Small intestine (tissue), 7 donors: ENCODE results near the gene VAX1. TPM values are rescaled to one million over a fixed set of nuclear protein-coding genes. Genes with fewer than 3 reads are reported as not detected.

Experiments used
- DNase-seq, 2 donors: peaks; one replicate each; pipeline versions ENCODE4 v3.0.0 to v3.0.0-alpha.2; 2013
- FAIRE-seq: peaks from 2 replicates; lab custom pipeline; 2012; peaks lifted over from hg19 to GRCh38; lab: Jason Lieb, UNC
- H3K27ac ChIP-seq, 3 donors: one replicate each; pipeline ENCODE4 v1.5.1; 2013; ENCODE audit warnings: low read length in 2 of 3, mild to moderate bottlenecking in 2 of 3, control low read depth in 1 of 3, inconsistent platforms in 1 of 3, low read depth in 1 of 3, moderate library complexity in 1 of 3
- H3K27me3 ChIP-seq, 3 donors: one replicate each; pipeline ENCODE4 v1.6.1; 2013; ENCODE audit warnings: low read length in 3 of 3, inconsistent platforms in 1 of 3; ENCODE audit not compliant: control insufficient read depth in 3 of 3, insufficient read depth in 3 of 3
- H3K36me3 ChIP-seq, 3 donors: one replicate each; pipeline ENCODE4 v1.6.1; 2013; ENCODE audit warnings: low read length in 3 of 3, inconsistent platforms in 1 of 3, low read depth in 1 of 3, mild to moderate bottlenecking in 1 of 3, moderate library complexity in 1 of 3; ENCODE audit not compliant: control insufficient read depth in 3 of 3, insufficient read depth in 2 of 3
- H3K4me1 ChIP-seq, 3 donors: one replicate each; pipeline ENCODE4 v1.6.1; 2013; ENCODE audit warnings: low read length in 2 of 3, inconsistent platforms in 1 of 3, low read depth in 1 of 3, mild to moderate bottlenecking in 1 of 3, moderate library complexity in 1 of 3; ENCODE audit not compliant: control insufficient read depth in 3 of 3, insufficient read depth in 2 of 3
- H3K4me3 ChIP-seq, 3 donors: one replicate each; pipeline ENCODE4 v1.5.1; 2013; ENCODE audit warnings: low read length in 3 of 3, control low read depth in 1 of 3, inconsistent platforms in 1 of 3, low read depth in 1 of 3, mild to moderate bottlenecking in 1 of 3, moderate library complexity in 1 of 3
- H3K9me3 ChIP-seq, 2 donors: one replicate each; pipeline ENCODE4 v1.6.1; 2013; ENCODE audit warnings: low read depth in 1 of 2, low read length in 1 of 2; ENCODE audit not compliant: control insufficient read depth in 2 of 2, insufficient read depth in 1 of 2
- WGBS, 3 donors: extraction: QIAGEN DNeasy Blood & Tissue Kit; methylation state at CpG; one replicate each; pipeline ENCODE4 v1.1.7; 2013; 5-methylcytosine and 5-hydroxymethylcytosine counted together
- polyA plus RNA-seq, 4 donors: library from polyadenylated mRNA; stranded (reverse) in 3 of 4; unstranded in 1 of 4; fragments of 200-250 nt in 3 of 4; fragments of 120-200 nt in 1 of 4; gene quantifications; one replicate each; pipeline versions ENCODE4 v1.2.1 to v1.2.3, GENCODE V29; 2013
- donor health status: healthy with polysubstance abuse.
- donor health status: control.
- donor health status: control.
- donor health status: Bipolar disorder and iron deficiency.
- donor health status: healthy.

The VAX1 gene
- polyA plus RNA-seq, 4 donors: not detected

DNA sequence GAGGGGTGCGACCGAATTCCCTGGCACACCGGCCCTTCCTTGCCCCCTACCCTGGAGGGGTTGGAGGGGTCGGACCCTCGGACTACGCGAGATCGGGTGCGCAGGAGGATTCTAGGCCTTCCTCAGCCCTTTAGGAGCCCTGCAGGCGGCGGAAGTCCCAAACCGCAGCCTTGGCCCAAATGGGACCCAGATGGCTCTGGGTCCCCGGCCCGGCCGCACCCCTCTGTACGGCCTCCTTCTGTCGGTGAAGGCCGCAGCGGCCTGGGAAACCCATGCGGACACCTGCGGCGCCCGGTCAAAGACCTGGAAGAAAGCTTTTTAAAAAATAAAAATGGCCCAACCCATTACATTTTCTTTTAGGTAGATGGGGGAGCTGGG, 2.4 kb upstream of the VAX1 start:
- Histone ChIP-seq H3K27me3 (peaks cover 25 to 89% (median 59%) of the 10 kb centered on the region in 3 donors), H3K9me3 (peaks cover 0 to 17% of the 10 kb centered on the region in 2 donors), H3K4me1 (peaks cover 0 to 10% (median 0%) of the 10 kb centered on the region in 3 donors), H3K27ac (no peak overlapping the region), H3K4me3 (no peak overlapping the region), H3K36me3 (no peaks in the 10 kb centered on the region)
- WGBS, 3 donors: 8 to 22% (median 13%) methylated on average over 23 of the region's 23 CpGs
- DNase-seq: no peak
- FAIRE-seq: no peak

DNA sequence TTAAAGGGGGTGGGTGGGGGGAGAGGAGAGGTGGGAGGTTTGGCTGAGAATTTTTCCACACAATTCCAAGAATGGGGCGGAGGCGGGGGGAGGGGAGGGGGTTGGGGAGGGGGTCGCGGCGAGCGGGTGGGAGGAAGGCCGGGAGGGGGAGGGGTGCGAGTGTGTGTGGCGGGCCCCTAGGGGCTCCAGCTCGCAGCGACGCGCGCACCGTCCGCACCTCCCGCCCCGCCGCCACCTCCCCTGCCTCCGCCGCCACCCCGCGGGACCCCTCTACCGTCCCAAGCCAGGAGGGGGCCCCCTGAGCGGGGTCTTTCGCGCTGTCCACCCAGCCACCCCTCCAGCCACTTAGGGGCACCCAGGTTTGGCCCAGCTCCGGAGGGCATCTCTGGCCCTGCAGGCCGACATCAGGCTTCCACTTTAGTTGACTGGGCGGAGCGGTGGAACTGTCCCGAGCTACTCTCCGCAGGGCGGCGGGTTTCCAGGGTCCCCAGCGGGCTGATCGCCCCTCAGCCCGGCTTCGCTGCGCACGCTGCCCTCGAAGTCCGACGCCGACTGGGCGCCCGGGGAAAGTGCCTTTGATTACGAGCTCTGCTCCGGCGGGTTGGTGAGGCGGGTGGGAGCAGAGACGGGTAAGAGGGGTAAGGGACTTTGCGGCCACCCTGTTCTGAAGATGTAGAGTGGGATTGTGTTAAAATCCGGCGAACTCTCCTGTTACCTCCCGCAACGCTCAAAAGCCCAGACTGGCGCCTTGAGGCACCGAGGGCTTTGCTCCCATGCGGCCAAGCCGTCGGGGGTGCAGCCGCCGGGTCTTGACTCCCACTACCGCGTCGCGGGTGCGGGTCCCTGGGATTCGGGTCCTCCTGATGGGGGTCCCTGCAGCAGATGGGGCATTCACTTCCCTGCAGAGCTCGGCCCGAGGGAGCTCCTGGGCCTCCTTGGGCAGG, 1.8 kb upstream of the VAX1 start:
- DNase-seq: no peak
- peaks cover 0 to 10% of the 10 kb centered on the region in 2 donors for H3K9me3 ChIP-seq
- no peak for FAIRE-seq
- H3K27me3 ChIP-seq: peaks cover 28 to 90% (median 60%) of the 10 kb centered on the region in 3 donors
- H3K27ac ChIP-seq: no peak overlapping the region
- WGBS, 3 donors: 7 to 12% (median 9%) methylated on average over 46 to 71 of the region's 72 CpGs
- H3K4me1 ChIP-seq: peaks cover 0 to 10% (median 0%) of the 10 kb centered on the region in 3 donors
- no peak overlapping the region for H3K4me3 ChIP-seq
- H3K36me3 ChIP-seq: no peaks in the 10 kb centered on the region

DNA sequence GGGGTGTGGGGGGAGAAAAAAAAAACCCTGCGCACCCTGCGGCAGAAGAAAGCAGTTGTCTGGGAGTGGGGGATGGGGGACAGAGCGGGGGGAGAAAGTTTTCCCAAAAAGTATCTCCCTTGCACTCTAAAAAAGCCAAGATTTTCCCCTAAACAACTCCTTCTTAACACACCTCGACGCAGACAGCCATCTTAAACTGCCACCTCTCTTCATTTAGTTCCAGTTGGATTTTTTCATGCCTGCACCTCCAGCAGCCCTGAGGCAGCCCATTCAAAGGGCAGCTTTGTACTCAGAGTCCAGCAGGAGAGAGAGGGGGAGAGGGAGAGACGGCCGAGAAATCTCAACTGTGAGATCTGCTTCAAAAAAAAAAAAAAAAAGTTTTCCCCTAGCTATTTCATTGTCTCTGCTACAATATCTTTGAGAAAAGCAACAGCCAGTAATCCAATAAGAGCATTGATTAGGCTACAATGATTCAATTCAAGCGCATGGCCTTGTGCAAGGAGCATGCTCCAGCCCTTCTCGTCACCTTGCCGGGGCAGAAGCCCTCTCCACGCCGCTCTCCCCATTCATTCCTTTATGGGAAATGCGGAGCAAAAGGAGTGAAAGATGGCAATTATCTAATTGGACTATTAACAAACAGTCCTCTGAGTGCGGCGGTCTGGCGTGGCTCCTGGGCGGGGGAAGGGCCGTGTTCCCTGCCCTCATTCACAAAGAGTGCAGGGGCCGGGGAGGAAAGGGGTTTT, 939 bp upstream of the VAX1 start:
- Histone ChIP-seq H3K27ac (no peak overlapping the region), H3K9me3 (peaks cover 0 to 4% of the 10 kb centered on the region in 2 donors), H3K36me3 (no peaks in the 10 kb centered on the region), H3K27me3 (peaks cover 34 to 91% (median 62%) of the 10 kb centered on the region in 3 donors), H3K4me3 (no peak overlapping the region), H3K4me1 (peaks cover 0 to 10% (median 0%) of the 10 kb centered on the region in 3 donors)
- FAIRE-seq (no peak), DNase-seq (no peak)
- 5 to 8% (median 6%) methylated on average over 19 of the region's 19 CpGs for WGBS, 3 donors

DNA sequence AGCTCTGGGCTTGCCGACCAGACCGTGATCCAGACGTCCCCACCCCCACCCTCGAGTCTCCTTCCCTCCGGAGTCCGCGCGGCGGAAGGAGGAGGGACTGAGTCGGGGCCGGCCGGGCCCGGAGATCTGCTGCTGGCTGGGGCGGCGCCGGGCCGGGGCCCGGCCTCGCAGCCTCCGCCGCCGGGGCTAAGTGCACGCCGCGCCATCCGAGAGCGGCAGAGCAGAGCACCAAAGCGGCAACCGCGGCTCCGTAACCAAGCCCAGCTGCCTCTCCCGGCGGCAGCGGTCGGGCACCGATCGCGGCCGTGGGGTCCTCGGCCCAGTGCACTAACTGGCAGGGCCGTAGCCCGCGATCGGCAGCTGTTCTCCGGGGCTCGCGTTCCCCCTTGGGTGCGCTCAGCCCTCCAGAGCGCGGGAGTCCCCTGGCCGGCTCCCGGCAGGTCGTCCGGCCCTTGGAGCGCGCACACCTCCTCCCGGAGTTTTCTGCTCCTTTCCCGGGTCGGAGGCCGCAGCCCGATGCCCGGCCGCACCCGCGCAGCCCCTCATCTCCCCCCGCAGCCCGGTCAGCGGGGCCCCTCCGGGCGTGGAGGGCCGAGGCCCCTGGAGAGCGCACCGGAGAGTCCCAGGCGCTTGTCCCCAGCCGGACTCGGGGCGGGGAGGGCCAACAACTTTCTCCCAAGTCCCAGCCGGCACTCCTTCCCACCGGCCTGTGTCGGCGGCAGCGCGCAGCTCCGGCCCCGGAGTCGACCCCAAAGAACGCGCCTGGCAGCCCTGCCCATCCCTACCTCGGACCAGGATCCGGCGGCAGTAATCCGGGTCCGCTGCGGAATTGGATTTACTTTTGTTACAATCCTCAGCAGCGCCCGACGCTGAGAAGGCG, 799 bp downstream of the VAX1 start:
- Histone ChIP-seq H3K4me3 (peak overlapping the region in 2 of 3 donors; percentile 8 to 13), H3K27me3 (peaks cover 34 to 94% (median 72%) of the 10 kb centered on the region in 3 donors), H3K9me3 (peaks cover 0 to 4% of the 10 kb centered on the region in 2 donors), H3K36me3 (no peaks in the 10 kb centered on the region), H3K4me1 (peaks cover 0 to 24% (median 2%) of the 10 kb centered on the region in 3 donors), H3K27ac (no peak overlapping the region)
- no peak for FAIRE-seq
- peak; percentile 5 to 65 for DNase-seq
- WGBS, 3 donors: 2 to 4% (median 2%) methylated on average over 72 to 98 of the region's 98 CpGs

DNA sequence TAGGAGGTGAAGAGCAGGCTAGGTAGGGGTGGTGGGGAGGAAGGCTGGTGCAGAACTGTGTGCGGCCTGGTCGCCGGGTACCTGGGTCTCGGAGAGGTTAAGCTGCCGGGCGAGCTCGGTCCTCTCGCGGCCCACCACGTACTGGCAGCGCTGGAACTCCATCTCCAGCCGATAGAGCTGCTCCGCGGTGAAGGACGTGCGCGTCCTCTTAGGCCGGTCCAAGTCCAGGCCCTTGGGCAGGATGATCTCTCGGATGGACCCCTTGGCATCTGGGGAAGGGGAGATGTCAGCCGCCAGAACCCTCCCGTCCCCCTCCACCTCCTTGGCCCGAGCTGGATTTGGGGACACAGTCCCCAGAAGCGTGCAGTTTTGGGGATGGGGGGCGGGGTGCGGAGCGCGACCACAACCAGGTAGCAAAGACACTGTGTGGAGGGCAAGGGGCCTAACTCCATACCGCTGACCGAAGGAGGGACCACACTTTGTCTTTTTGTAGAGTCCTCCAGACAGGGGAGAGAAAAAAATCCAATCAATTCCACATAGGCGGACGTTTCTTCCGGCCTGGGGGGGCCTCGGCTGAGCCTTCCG, 1.6 kb downstream of the VAX1 start:
- Histone ChIP-seq H3K4me3 (peak overlapping the region in 1 of 3 donors; percentile 13), H3K27me3 (peaks cover 32 to 96% (median 74%) of the 10 kb centered on the region in 3 donors), H3K9me3 (peaks cover 0 to 2% of the 10 kb centered on the region in 2 donors), H3K4me1 (peaks cover 0 to 30% (median 2%) of the 10 kb centered on the region in 3 donors), H3K36me3 (no peaks in the 10 kb centered on the region), H3K27ac (no peak overlapping the region)
- FAIRE-seq (no peak), DNase-seq (no peak)
- 32 to 53% (median 51%) methylated on average over 29 to 34 of the region's 34 CpGs for WGBS, 3 donors

DNA sequence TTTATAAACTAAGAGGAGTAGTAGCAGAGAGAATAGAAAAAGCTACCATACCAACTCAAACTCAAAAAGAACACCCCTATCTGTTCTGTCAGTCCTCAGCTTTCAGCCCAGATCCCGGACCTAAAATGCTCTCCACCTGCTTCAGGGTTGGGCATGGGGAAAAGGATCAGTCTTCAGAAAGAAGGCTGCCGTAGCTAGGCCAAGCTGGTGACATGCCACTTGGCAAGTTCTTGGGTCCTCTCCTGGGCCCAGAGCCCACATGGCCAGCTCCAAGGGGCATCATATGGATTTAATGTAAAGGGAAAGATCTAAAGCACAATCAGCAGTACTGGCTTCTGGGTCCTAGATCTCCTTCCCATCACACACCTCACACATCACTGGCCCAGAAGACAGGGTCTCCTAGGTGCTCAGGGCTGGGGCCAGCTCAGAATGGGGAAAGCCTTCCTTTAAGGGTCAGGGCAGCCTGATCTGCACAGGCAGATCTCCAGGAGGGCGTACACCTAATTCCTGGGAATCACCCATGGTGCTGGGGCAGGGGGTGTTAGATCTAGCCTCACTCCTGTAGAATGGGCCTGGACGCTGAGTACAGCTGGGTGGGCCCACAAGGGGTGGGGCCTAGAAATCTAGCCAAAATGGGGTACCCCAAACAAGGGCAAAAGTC, 2.5 kb downstream of the VAX1 start:
- peaks cover 0 to 37% (median 5%) of the 10 kb centered on the region in 3 donors for H3K4me1 ChIP-seq
- H3K27me3 ChIP-seq: peaks cover 30 to 96% (median 75%) of the 10 kb centered on the region in 3 donors
- H3K36me3 ChIP-seq: no peaks in the 10 kb centered on the region
- H3K9me3 ChIP-seq: peaks cover 0 to 2% of the 10 kb centered on the region in 2 donors
- no peak overlapping the region for H3K4me3 ChIP-seq
- FAIRE-seq: no peak
- no peak for DNase-seq
- no peak overlapping the region for H3K27ac ChIP-seq
- 83 to 91% (median 84%) methylated on average over 4 of the region's 4 CpGs for WGBS, 3 donors

DNA sequence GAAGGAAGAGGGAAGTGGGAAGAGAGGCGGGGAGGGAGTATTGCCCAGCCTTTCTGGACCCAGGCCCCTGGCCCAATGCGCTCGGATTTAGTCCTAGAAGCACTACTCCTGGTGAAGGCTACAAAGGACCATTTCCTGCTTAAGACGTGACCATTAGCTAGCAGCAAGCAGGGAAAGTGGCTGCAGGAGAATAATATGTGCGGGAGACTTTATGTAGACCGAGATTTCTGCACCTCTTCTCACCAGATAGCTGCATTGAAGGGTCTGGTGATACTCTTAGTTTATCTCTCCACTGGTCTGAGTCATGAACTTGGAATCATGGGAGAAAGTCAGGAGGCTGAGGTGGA, 3.1 kb downstream of the VAX1 start:
- peaks cover 27 to 96% (median 75%) of the 10 kb centered on the region in 3 donors for H3K27me3 ChIP-seq
- H3K4me3 ChIP-seq: no peak overlapping the region
- no peaks in the 10 kb centered on the region for H3K9me3 ChIP-seq
- FAIRE-seq (no peak), DNase-seq (no peak)
- H3K36me3 ChIP-seq: no peaks in the 10 kb centered on the region
- peaks cover 0 to 37% (median 5%) of the 10 kb centered on the region in 3 donors for H3K4me1 ChIP-seq
- H3K27ac ChIP-seq: no peak overlapping the region
- 71 to 92% (median 73%) methylated on average over 6 of the region's 6 CpGs for WGBS, 3 donors
